Stimulated activated CD4-positive, alpha-beta T cell treated with anti-CD3 and anti-CD28 coated beads, TNF-alpha, amount 100 ng/mL, for 1 hour (primary cell): ENCODE data around the gene COQ10B.
A peak's percentile ranks its signal among the peaks of the same experiment; 100 is the strongest.

Experiments used
- DNase-seq, 3 donors: peaks; one replicate each; pipeline ENCODE4 v3.0.0-alpha.2; 2020; ENCODE audit warnings: low read depth in 3 of 3, low spot score in 1 of 3

COQ10B gene

DNA sequence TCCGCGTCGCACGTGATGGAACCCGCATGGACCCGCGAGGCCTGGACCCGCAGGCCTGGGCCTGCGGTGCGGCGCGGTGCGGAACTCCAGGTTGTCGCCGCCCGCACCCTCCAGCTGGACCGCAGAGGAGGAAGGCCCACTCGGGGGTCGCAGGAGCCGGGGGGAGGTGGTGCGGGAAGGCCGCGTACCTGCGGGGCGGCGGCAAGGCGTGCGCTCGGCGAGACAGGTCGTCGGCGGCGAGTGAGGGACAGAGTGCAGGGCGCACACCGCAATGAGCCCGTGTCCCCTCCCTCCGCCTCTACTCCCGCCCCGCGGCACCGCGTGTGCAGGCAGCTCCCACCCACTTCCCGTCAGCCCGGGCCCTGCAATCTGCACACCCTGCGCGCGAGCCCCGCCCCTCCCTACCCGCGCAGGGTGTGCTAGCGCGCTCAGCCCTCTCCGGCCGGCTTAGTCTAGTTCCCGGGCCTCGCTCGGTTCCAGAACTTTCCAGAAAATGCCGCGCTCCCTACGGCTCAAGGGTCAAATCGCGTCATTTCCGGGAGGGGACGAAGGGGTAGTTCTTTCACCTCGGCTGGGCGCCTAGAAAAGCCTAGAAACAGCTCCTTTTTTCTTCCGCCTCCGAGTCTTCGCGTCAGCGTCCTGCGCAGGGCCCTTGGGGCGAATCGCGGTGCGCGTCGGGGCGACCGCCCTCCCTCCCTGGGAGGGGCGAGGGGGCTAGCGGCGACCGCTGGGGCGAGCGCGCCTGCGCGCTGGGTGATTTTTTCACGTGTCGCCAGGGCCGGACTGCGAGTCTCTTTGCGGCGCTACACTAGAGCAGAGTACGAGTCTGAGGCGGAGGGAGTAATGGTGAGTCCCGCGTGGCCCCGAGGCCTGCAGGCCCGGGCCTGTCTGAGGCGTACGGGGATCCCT lies 46.5 kb downstream of the COQ10B start, which contains the start of the genes HSPD1 and HSPE1:
HSPD1 (minus strand) TSS at position 247 of the 909 bp plus-strand sequence. CDS start 992 bp downstream, outside the sequence.
HSPE1 (plus strand) TSS at position 786 of the 909 bp plus-strand sequence; CDS start at position 844, 58 bp downstream.
- peak; percentile 88 to 94 (median 89) for DNase-seq

DNA sequence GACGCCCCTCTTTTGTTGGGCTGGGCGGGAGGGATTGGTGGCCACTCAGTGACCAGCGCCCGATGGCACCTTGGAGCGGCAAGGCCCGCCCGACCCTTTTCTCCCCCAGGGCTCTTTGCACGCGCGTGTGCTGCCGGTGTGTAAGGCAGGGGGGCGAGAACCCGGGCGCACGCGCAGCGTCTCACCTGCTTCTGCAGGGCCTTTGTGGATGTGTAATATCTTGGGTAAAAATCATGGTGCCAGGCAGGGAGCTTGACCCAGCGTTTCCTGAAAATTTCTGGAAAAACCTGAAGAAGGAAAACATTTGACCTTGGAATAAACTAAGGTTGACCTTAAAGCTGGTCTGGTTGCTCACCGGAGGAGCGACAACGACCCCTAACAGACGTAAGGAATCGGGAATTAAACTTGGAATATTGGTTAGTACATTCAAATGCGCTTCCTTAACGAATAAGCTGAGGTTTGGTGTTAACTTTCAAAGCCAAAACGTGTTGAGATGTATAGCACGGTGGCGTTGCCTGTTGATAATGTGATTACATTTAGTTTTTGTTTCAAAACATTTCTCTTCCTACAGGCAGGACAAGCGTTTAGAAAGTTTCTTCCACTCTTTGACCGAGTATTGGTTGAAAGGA lies 47.3 kb downstream of the COQ10B start:
- DNase-seq = no peak

- DNase-seq = no peak
These were observed 48.8 kb downstream of the COQ10B start for GRCh38 chr2:197502201-197502600.

GRCh38 chr2:197502685-197503084 lies 49.3 kb downstream of the COQ10B start:
- DNase-seq = no peak

DNA sequence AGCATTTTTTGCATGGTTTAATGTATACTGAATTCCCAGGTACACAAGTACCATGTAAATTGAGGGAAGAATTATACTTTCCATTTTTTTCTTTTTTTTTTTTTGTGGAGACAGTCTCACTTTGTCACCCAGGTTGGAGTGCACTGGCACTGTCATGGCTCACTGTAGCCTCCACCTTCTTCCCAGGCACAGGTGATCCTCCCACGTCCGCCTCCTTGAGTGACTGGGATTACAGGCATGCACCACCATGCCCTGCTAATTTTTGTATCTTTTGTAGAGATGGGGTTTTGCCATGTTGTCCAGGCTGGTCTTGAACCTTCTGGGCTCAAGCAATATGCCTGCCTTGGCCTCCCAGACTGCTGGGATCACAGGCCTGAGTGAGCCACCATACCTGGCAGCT lies 50.6 kb downstream of the COQ10B start:
- no peak for DNase-seq

- no peak for DNase-seq
These were observed 51.2 kb downstream of the COQ10B start for GRCh38 chr2:197504512-197504911.

DNA sequence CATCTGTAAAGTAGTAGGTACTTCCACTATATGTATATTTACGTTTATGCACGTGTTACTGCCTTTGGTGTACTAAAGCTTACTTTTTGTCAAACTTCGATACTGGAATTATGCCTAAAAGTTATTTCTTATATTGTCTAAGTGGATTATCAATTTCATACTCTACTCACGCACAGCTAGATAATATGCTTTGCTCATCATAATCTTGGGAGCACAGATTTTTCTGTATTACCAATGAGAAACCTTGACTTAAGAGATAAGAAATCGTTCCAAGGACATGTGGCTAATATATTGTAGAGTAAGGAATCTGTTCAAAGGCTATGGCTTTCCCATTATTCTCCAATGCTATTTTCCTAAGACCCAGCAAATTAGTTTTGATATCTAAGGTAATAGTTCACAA lies 53.3 kb downstream of the COQ10B start:
- no peak for DNase-seq

DNA sequence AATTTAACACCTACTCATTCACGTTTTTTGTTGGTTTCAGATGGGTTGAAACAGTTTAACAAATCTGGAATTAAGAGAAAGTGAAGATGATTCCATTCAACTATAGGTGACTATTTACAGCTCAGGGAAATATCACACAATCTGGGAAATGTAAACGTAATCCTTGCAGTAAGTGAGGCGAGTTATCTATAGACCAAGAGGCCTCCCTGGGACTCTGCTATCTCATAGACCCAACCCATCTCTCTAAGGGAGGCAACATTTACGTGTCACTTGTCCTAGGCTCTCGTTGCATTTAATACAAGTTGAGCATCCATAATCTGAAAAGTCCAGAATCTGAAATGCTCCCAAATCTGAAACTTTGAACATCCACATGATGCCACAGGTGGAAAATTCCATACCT lies 60.6 kb downstream of the COQ10B start:
- DNase-seq = no peak

DNA sequence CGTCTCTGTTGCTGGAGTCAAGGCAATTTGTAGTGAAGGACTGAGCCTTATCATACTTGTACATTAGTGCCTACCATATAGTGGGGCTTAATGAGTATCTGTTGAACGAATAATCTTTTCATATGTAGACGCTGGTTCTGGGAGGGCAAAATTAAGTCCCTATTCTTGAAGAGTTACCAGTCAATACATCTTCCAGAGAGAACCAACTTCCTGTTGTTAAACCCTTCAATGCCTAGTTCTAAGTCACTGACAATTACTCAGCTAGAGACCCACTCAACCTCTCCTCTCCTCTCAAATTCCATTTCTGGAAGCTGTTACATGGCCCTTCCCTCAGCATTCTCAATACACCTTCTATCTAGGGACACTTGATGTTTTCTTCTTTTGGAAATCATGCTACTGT lies 61.4 kb downstream of the COQ10B start:
- DNase-seq = no peak

DNA sequence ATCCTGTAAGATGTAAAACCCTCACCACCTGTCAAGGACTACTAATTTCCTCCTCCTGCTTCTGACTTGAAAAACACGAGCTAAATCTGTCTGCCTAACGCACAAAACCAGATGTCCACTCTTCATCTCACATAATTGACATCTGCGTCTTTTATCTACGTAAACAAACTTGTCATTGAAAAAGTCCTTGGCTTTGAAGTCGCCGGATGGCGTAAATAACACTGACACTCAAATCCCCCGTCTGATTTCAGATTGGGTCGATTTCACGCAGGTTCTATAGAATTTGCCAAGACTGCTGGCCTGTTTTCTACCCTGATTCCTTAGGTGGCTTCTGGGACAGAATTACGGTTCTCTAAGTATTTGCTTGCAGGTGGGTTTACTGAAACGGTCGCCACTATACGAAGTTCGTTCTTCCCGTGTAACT lies 62.0 kb downstream of the COQ10B start:
- DNase-seq = no peak

GRCh38 chr2:197515739-197516392 lies 62.5 kb downstream of the COQ10B start, which contains the start of gene MOB4:
MOB4 (plus strand) TSS chr2:197516066; CDS start chr2:197516087, 21 bp downstream.
- DNase-seq = peak; percentile 80 to 93 (median 89)

- DNase-seq = no peak
These were observed 63.0 kb downstream of the COQ10B start for GRCh38 chr2:197516393-197516761.

- DNase-seq = no peak
These were observed 63.8 kb downstream of the COQ10B start for GRCh38 chr2:197517150-197517549.
